ENCODE data around the gene RAMACL. TPM values are rescaled to one million over a fixed set of nuclear protein-coding genes. Genes with fewer than 3 reads are reported as not detected.

Gene RAMACL
- total RNA-seq, 1 experiment from 2014 or later = 0.26 TPM

DNA sequence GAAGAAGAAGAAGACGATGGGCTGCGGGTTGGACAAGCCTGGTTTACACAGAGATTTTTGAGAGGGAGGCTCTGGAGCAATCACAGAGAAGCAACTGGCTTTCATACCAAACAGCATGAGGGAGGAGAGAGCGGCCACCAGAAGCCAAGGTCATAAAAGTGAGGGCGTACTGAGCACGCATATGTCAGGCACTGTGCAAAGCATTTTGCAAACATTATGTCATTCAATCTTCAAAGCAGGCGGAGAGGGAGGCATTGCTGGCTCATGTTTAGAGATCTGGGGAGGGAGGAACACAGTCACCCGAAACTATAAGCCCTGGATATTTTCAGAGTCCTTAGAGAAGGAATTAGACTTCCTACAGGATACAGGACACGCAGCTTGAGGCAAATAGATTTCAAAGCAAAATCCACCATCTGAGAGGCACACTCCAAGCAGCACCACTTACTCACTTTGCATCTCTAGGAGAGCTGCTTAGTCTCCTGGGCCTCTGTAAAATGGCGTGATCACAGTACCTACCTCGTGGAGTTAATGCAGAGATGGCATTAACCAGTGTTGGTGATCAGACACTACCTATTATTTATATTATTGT, 24.6 kb downstream of the RAMACL start:
- Histone ChIP-seq H3K9me2 (replicated peaks; ENCODE audit: low read length) (no peaks in the 10 kb centered on the region), H3K27me3 (ENCODE audit: low read length) (no peaks in the 10 kb centered on the region)
- CTCF ChIA-PET = no interaction called here

DNA sequence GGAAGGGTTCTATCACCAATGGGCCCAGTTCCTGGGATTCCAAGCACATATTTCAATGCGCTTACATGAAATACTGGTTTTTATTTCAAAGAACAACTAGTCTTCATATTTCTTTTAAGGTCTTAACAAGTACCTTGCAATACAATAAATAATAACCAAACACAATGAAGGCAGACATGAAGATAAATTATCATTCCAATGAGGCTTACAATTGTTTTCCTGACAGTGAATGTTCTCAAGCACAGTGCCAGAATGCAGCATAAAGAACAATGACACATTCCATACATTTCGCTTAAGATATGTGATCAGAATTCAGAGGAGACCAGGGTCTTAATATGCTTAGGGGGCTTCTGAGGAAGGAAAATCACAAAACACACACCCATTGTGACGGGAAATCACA, 26.3 kb downstream of the RAMACL start:
- no peak for TF ChIP-seq EZH2phosphoT487 (IDR thresholded peaks at IDR 0.05; ENCODE audit: borderline replicate concordance, low read length)
- no peak for TF ChIP-seq EZH2 (IDR thresholded peaks at IDR 0.05; ENCODE audit: low read length, unreplicated experiment)
- TF ChIP-seq, protein P1, sequence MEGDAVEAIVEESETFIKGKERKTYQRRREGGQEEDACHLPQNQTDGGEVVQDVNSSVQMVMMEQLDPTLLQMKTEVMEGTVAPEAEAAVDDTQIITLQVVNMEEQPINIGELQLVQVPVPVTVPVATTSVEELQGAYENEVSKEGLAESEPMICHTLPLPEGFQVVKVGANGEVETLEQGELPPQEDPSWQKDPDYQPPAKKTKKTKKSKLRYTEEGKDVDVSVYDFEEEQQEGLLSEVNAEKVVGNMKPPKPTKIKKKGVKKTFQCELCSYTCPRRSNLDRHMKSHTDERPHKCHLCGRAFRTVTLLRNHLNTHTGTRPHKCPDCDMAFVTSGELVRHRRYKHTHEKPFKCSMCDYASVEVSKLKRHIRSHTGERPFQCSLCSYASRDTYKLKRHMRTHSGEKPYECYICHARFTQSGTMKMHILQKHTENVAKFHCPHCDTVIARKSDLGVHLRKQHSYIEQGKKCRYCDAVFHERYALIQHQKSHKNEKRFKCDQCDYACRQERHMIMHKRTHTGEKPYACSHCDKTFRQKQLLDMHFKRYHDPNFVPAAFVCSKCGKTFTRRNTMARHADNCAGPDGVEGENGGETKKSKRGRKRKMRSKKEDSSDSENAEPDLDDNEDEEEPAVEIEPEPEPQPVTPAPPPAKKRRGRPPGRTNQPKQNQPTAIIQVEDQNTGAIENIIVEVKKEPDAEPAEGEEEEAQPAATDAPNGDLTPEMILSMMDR (conservative IDR thresholded peaks at IDR 0.05; ENCODE audit: low read depth, low read length) = no peak
- Histone ChIP-seq H2AFZ (ENCODE audit: low read length) (no peak overlapping the region), H3K27me3 (ENCODE audit: low read length) (no peaks in the 10 kb centered on the region), H3K9me3 (ENCODE audit: low read length) (no peaks in the 10 kb centered on the region), H3K4me2 (ENCODE audit: low read length) (no peak overlapping the region), H3K4me1 (ENCODE audit: insufficient read depth, low read length) (peaks cover 27% of the 10 kb centered on the region), H3F3A (ENCODE audit: low read length, unreplicated experiment) (peaks cover 5% of the 10 kb centered on the region), H3K9ac (ENCODE audit: low read length) (no peak overlapping the region), H3K9me2 (replicated peaks; ENCODE audit: low read length) (no peaks in the 10 kb centered on the region), H3K79me2 (ENCODE audit: low read length) (no peaks in the 10 kb centered on the region), H3K27ac (ENCODE audit: low read length) (no peak overlapping the region), H3K36me3 (ENCODE audit: low read depth, low read length) (no peaks in the 10 kb centered on the region), H4K20me1 (ENCODE audit: low read length) (no peaks in the 10 kb centered on the region), H3K4me3 (ENCODE audit: low read length) (no peak overlapping the region)
- POLR2A ChIA-PET (ENCODE audit: unreplicated experiment) = no interaction called here
- no peak for DNase-seq
- intact Hi-C loops (cut with micrococcal nuclease) = no loop called here
- no TSS peak for BruUV-seq (replicated peaks)
- ATAC-seq = no peak
- CTCF ChIA-PET = no interaction called here

More for the DNA sequence above, 24.6 kb downstream of the RAMACL start:
- no peak overlapping the region for H3K4me2 ChIP-seq (ENCODE audit: low read length)
- H3K4me3 ChIP-seq (ENCODE audit: low read length) = no peak overlapping the region
- H3K27ac ChIP-seq (ENCODE audit: low read length) = no peak overlapping the region
- POLR2A ChIA-PET (ENCODE audit: unreplicated experiment) = no interaction called here
- BruUV-seq (replicated peaks) = no TSS peak
- H3K4me1 ChIP-seq (ENCODE audit: insufficient read depth, low read length) = peaks cover 26% of the 10 kb centered on the region
- DNase-seq (no peak), ATAC-seq (no peak)
- H2AFZ ChIP-seq (ENCODE audit: low read length) = no peak overlapping the region
- no peaks in the 10 kb centered on the region for H4K20me1 ChIP-seq (ENCODE audit: low read length)
- intact Hi-C loops (cut with micrococcal nuclease) = no loop called here
- TF ChIP-seq EZH2 (IDR thresholded peaks at IDR 0.05; ENCODE audit: low read length, unreplicated experiment) = no peak
- TF ChIP-seq EZH2phosphoT487 (IDR thresholded peaks at IDR 0.05; ENCODE audit: borderline replicate concordance, low read length) = no peak
- TF ChIP-seq, protein P1 (conservative IDR thresholded peaks at IDR 0.05; ENCODE audit: low read depth, low read length) = no peak
- no peaks in the 10 kb centered on the region for H3K9me3 ChIP-seq (ENCODE audit: low read length)
- no peaks in the 10 kb centered on the region for H3K79me2 ChIP-seq (ENCODE audit: low read length)
- H3F3A ChIP-seq (ENCODE audit: low read length, unreplicated experiment) = no peaks in the 10 kb centered on the region
- H3K36me3 ChIP-seq (ENCODE audit: low read depth, low read length) = no peaks in the 10 kb centered on the region
- no peak overlapping the region for H3K9ac ChIP-seq (ENCODE audit: low read length)

DNA sequence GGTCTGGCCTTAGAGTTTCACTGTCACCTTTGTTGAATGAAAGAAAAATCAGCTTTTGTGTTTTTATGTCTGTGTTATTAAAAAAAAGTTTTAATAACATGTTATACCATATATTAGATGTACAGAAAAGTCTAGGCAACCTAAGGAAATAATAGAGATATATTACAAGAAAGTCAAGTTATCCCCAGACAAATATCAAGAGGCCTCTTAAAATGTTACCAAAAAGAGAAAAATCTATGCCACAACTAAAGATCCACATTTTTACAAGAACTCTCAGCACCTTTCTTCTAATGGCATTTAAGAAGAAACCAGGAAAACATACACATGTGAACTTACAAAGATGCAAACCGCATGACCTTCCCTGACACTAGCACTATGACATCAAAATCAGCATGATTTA, 26.8 kb downstream of the RAMACL start:
- Histone ChIP-seq H3K4me3 (ENCODE audit: low read length) (no peak overlapping the region), H3K27me3 (ENCODE audit: low read length) (no peaks in the 10 kb centered on the region), H4K20me1 (ENCODE audit: low read length) (no peaks in the 10 kb centered on the region), H3F3A (ENCODE audit: low read length, unreplicated experiment) (peaks cover 5% of the 10 kb centered on the region), H3K9me3 (ENCODE audit: low read length) (no peaks in the 10 kb centered on the region), H3K9ac (ENCODE audit: low read length) (no peak overlapping the region), H3K36me3 (ENCODE audit: low read depth, low read length) (no peaks in the 10 kb centered on the region), H3K79me2 (ENCODE audit: low read length) (no peaks in the 10 kb centered on the region), H3K9me2 (replicated peaks; ENCODE audit: low read length) (no peaks in the 10 kb centered on the region), H3K4me2 (ENCODE audit: low read length) (no peak overlapping the region), H2AFZ (ENCODE audit: low read length) (no peak overlapping the region), H3K4me1 (ENCODE audit: insufficient read depth, low read length) (peaks cover 27% of the 10 kb centered on the region), H3K27ac (ENCODE audit: low read length) (no peak overlapping the region)
- TF ChIP-seq EZH2 (IDR thresholded peaks at IDR 0.05; ENCODE audit: low read length, unreplicated experiment) (no peak), EZH2phosphoT487 (IDR thresholded peaks at IDR 0.05; ENCODE audit: borderline replicate concordance, low read length) (no peak)
- TF ChIP-seq, protein P1 (conservative IDR thresholded peaks at IDR 0.05; ENCODE audit: low read depth, low read length) = no peak
- POLR2A ChIA-PET (ENCODE audit: unreplicated experiment) = no interaction called here
- CTCF ChIA-PET = no interaction called here
- no peak for ATAC-seq
- BruUV-seq (replicated peaks) = no TSS peak
- intact Hi-C loops (cut with micrococcal nuclease) = loop anchor here (10.0 kb wide), 1 partner anchor 165 kb away; no protein-coding TSS in a partner anchor
- DNase-seq = no peak
